Hematopoietic multipotent progenitor cell treated with erythropoietin and hydrocortisone succinate and interleukin-3 and kit ligand, for 8 days (in vitro differentiated cells): ENCODE measurements around the gene S100A12.

Experiments used
- DNase-seq: peaks from one replicate; pipeline ENCODE4 v3.0.0-alpha.2; 2015

Gene S100A12

GRCh38 chr1:153364766-153365666, 10.4 kb downstream of the S100A12 start:
- DNase-seq: no peak

DNA sequence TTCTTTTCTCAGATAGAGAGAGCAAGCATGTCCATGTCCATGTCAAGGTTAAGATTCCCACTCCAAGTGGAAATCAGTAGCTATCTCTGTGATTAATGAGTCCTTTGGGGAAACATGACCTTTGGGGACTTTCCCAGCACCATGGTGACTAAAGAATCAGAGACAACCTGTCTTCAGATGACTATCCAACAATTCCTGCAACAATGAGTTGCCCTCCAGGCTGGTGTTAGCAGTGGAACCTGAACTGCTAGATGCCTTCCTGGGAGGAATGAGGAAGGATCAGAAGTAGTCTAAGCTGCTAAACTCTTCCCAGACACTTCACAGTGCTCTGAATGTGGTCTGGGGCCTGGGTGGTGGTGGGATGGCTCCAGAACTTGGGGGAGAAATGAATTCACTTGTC, 11.3 kb downstream of the S100A12 start:
- no peak for DNase-seq

DNA sequence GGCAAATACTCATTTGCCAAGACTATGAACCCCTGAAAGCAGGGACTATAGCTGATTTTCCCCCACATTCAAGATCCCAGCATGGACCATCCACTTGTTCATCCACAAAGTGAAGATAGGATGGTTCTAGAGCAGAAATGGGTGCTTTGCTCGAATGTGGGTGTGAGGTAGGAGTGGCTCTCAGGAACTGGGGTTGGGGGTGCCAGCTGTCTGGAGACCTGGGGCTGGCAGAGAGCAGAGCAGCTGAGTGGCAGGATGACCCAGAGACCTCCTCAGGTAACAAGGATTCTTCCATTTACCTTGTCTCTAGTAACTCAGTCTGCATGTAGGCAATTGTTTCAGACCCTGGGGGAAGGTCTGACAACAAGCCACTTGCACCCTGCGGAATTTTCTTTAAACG, 11.8 kb downstream of the S100A12 start:
- DNase-seq: no peak

DNA sequence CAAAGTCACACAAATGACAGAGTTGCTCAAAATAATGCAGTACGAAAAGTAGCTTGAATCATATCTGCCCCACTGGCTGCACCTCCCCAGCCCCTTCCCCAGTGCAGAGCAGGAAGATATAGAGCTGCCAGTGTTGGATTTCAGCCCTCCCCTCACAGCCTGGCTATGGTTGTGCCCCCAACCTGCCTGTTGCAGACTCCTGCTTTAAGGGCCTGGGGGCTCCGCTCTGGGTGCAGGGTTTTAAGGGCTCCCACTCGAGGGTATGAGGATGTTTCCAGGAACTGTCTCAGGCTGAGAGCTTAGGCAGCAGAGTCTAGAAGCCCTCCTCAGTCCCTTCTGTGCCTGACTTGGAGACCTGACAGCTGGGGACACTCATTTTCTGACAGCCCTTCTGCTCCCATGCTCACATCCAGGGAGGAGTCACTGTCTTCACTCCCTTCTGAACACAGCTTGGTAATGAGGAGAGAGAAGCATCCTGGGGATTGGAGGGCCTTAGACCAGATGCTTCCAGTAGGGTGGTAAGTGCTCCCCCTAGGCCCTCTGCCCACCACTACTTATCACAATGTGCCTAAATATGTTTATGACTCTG, 13.1 kb downstream of the S100A12 start:
- no peak for DNase-seq

- DNase-seq: no peak
These were observed 13.8 kb downstream of the S100A12 start for GRCh38 chr1:153361480-153362109.

- DNase-seq: no peak
These were observed 14.6 kb downstream of the S100A12 start for GRCh38 chr1:153360592-153361479.

- no peak for DNase-seq
These were observed 15.2 kb downstream of the S100A12 start for GRCh38 chr1:153360190-153360589.

DNA sequence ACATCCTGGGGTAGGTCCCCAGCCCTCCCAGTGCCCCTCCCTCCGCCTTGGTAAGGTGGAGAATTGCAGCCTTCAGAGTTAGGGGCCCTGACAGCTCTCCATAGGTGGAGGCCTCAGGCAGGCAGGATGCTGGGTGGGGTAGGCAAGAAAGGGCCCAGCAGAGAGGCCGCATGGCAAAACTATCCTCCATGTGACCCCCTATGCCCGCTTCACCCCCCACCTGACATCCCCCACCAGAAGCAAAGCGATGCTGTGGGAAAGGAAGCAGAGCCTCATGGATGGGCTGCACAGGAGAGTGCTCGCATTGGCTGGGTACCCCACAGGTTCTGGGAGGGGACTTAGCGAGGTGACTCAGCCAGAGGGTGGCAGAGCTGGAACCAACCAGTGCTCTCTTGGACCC, 16.2 kb downstream of the S100A12 start:
- no peak for DNase-seq

- DNase-seq: no peak
These were observed 16.8 kb downstream of the S100A12 start for GRCh38 chr1:153358691-153358975.

DNA sequence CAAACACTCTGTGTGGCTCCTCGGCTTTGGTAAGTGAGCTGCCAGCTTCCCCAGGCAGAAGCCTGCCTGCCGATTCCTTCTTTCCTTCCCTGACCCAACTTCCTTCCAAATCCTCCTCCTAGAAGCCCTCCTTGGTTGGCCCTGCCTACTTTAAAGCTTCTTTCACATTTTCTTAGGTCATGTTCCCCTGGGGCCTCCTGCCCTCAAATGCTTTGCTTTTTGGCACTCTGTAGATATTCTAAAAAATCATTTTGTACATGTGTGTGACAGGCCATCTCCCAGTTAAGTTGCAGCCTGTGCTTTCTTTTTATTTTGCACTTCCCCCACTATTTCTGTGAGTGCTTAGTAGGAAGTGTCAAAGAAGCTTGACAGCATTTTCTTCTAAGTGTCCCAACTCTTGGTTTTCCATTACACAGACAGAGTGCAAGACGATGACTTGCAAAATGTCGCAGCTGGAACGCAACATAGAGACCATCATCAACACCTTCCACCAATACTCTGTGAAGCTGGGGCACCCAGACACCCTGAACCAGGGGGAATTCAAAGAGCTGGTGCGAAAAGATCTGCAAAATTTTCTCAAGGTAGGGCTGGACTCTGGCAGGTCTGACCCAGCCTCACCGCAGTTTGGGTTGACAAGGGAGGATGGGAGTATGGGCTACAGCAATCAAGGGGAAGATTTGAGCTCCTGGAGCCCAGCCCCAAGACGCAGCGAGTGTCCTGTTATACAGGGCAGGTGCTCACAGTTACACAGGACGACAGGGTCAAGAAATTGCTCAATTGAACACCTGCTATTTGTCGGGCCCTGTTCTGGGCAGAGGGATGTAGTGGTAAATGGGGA, 17.3 kb downstream of the S100A12 start, which contains the start of gene S100A9:
Gene S100A9, plus strand, starts transcription at position 2 of the 838 bp plus-strand sequence. Its CDS starts 430 bp downstream, at position 432.
- no peak for DNase-seq

DNA sequence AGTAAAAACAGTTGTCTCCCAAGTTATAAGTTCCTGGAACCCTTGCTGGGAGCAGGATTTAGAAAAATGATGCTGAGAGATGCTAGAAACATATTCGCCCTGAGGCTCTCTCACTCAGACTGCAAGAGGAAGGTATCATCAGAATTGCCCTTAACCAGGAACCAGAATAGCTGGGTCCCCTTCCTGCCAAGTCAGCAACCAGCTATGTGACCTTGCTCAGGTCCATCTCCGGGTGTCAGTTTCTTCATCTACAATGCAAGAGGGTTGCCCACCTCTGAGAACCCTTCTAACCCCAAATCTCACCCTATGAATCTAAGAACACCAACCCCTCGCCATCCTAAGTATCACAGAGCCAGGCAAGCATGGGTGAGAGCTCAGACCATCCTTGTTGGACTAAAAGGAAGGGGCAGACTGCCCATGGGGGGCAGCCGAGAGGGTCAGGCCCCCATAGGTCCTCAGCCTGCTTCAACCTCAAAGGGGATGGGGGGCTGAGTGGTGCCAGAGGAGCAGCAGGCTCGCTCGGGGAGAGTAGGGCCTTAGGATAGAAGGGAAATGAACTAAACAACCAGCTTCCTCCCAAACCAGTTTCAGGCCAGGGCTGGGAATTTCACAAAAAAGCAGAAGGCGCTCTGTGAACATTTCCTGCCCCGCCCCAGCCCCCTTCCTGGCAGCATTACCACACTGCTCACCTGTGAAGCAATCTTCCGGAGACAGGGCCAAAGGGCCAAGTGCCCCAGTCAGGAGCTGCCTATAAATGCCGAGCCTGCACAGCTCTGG, 18.2 kb downstream of the S100A12 start:
- no peak for DNase-seq

- no peak for DNase-seq
These were observed 18.9 kb downstream of the S100A12 start for GRCh38 chr1:153356392-153357075.

GRCh38 chr1:153355445-153356071, 19.9 kb downstream of the S100A12 start:
- peak; percentile 74 for DNase-seq

DNA sequence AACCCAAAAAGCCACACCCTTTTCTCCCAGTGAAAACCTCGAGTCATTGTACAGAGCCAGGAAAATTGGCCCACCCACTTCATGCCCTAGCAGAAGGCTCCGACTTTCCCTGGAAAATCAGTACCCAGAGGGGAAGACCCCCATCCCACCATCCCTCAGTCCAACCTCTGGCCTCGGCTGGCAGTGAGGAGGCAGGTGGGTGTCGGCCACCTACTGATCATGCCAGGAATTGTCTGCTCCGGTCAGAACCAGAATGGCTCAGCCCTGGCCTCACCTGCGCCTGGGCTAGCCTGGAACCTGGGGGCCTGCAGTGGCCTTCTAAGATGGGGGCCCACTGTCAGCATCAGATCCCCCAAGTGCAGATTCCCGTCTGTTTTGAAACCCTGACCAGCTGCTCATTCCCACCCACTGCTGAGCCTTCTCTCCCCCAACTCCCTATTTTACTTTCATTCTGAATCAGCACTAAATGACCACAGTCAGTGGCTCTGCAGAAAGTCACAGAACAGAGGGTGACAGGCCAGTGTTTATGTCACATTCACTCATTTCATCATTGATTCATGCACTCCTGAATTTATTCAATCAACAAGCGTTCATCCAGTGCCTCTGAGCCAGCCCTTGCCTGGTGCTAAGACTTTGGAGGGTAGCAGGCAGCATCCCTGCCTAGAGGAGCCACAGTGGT, 20.8 kb downstream of the S100A12 start:
- DNase-seq: no peak

GRCh38 chr1:153353226-153353947, 22.0 kb downstream of the S100A12 start:
- no peak for DNase-seq

GRCh38 chr1:153352523-153352922, 22.9 kb downstream of the S100A12 start:
- peak; percentile 77 for DNase-seq

DNA sequence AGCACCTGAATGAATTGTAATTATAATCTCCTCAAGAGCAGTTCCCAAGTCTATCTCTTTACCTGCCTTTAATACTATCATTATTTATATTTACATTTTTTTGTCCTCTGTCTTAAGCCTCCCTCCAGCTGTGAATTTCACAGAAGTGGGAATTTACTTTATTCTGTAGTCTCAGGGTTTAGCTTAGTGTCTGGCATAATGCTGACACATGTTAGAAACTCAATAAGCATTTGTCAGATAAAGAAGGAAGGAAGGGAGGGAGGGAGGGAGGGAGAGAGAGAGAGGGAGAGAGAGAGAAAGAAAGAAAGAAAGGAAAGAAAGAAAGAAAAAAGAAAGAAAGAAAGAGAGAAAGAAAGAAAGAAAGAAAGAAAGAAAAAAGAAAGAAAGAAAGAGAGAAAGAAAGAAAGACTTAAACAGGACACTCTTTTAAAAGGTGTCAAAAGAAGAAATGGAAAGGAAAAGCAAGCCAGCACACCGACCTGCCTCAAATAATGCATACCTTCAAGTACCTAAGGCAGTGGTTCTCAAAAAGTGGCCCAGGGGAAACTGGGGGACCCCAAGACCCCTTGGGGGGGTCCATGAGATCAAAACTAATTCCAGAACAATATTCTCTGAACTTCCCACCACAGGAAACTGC, 25.0 kb downstream of the S100A12 start:
- DNase-seq: peak; percentile 40
